ENCODE results near the gene PKD1L1. TPM values are rescaled to one million over a fixed set of nuclear protein-coding genes. Genes with fewer than 3 reads are reported as not detected.

Gene PKD1L1
- total and polyA plus RNA-seq, 8 donors: 0.13 to 0.67 (median 0.34) TPM

- intact Hi-C loops (cut with DNase I): no loop called here
- no peak for TF ChIP-seq CTCF (IDR thresholded peaks at IDR 0.05)
Observed at GRCh38 chr7:47735431-47736345, 212.6 kb downstream of the PKD1L1 start.

GRCh38 chr7:47734949-47735291 is 213.3 kb downstream of the PKD1L1 start:
- intact Hi-C loops (cut with DNase I): no loop called here
- no peak overlapping the region for H3K4me3 ChIP-seq
- TF ChIP-seq CTCF (IDR thresholded peaks at IDR 0.05): no peak
- no peaks in the 10 kb centered on the region for H3K4me1 ChIP-seq
- H3K27me3 ChIP-seq: no peaks in the 10 kb centered on the region
- H3K27ac ChIP-seq: no peak overlapping the region
- no peaks in the 10 kb centered on the region for H3K36me3 ChIP-seq
- ATAC-seq (no peak), DNase-seq (no peak)
- no peaks in the 10 kb centered on the region for H3K9me3 ChIP-seq

More at GRCh38 chr7:47735431-47736345, 212.6 kb downstream of the PKD1L1 start:
- Histone ChIP-seq H3K27ac (no peak overlapping the region), H3K36me3 (no peaks in the 10 kb centered on the region), H3K9me3 (no peaks in the 10 kb centered on the region), H3K4me3 (no peak overlapping the region), H3K4me1 (no peaks in the 10 kb centered on the region), H3K27me3 (no peaks in the 10 kb centered on the region)
- no peak for DNase-seq
- ATAC-seq: no peak

GRCh38 chr7:47734287-47734948 is 213.8 kb downstream of the PKD1L1 start:
- no peak for TF ChIP-seq CTCF (IDR thresholded peaks at IDR 0.05)
- H3K4me3 ChIP-seq: no peak overlapping the region
- no peaks in the 10 kb centered on the region for H3K27me3 ChIP-seq
- H3K36me3 ChIP-seq: no peaks in the 10 kb centered on the region
- intact Hi-C loops (cut with DNase I): no loop called here
- no peaks in the 10 kb centered on the region for H3K4me1 ChIP-seq
- H3K9me3 ChIP-seq: no peaks in the 10 kb centered on the region
- ATAC-seq (no peak), DNase-seq (no peak)
- H3K27ac ChIP-seq: no peak overlapping the region

GRCh38 chr7:47730142-47730541 is 218.1 kb downstream of the PKD1L1 start:
- H3K27ac ChIP-seq: no peak overlapping the region
- no peak for ATAC-seq
- intact Hi-C loops (cut with DNase I): no loop called here
- TF ChIP-seq CTCF (IDR thresholded peaks at IDR 0.05): no peak
- no peaks in the 10 kb centered on the region for H3K4me1 ChIP-seq
- DNase-seq: no peak
- H3K4me3 ChIP-seq: no peak overlapping the region
- no peaks in the 10 kb centered on the region for H3K9me3 ChIP-seq
- no peaks in the 10 kb centered on the region for H3K27me3 ChIP-seq
- H3K36me3 ChIP-seq: no peaks in the 10 kb centered on the region

- intact Hi-C loops (cut with DNase I): no loop called here
- H3K27me3 ChIP-seq: no peaks in the 10 kb centered on the region
- H3K9me3 ChIP-seq: no peaks in the 10 kb centered on the region
- DNase-seq (no peak), ATAC-seq (no peak)
- no peaks in the 10 kb centered on the region for H3K36me3 ChIP-seq
- no peak for TF ChIP-seq CTCF (IDR thresholded peaks at IDR 0.05)
- H3K27ac ChIP-seq: no peak overlapping the region
- H3K4me3 ChIP-seq: no peak overlapping the region
- H3K4me1 ChIP-seq: no peaks in the 10 kb centered on the region
Observed at GRCh38 chr7:47726047-47726726, 222.1 kb downstream of the PKD1L1 start.
